A673 (cell line): ENCODE results near the gene UBE3B.

ENCODE experiments used
- CTCF ChIP-seq: fragments of 300-800, 200-600 bp; sonication (generic); conservative IDR thresholded peaks from 2 replicates; pipeline ENCODE4 v1.5.1; 2017; ENCODE audit warnings: low read depth, mild to moderate bottlenecking, antibody characterized with exemption, low read length, moderate library complexity, mixed read lengths
- EZH2 ChIP-seq: fragments of 200-600 bp; sonication (generic); IDR thresholded peaks from 2 replicates; pipeline ENCODE4 v1.6.1; 2017; ENCODE audit warnings: borderline replicate concordance, low read depth, mild to moderate bottlenecking, mixed read lengths, antibody characterized with exemption, low read length; ENCODE audit not compliant: poor library complexity, severe bottlenecking

DNA sequence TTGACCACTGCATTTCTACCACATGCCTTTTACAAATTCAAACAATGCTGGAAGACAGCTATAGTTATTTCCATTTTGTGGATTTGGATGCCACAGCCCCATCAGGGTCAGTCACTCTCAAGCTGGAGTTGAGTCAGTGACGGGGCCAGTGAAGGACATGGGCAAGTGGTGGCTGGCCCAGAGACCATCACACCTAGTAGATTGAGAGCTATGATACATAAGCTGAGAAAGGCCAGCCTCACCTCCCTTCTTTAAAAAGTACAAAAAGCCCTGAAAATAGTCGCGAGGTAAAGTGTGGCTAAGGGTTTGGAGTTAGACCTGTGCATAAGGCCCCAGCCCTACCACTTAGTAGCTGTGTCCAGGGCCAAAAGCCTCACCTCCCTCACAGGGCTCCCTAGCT, 4.4 kb upstream of the UBE3B start:
- no peak for TF ChIP-seq CTCF
- no peak for TF ChIP-seq EZH2
